Glutamatergic neuron (in vitro differentiated cells): ENCODE results near the gene HPSE2. TPM values are rescaled to one million over a fixed set of nuclear protein-coding genes. Genes with fewer than 3 reads are reported as not detected.

Experiments
- DNase-seq: peaks from one replicate; pipeline ENCODE4 v3.0.0; 2022
- H3K27ac Mint-ChIP-seq: one replicate; pipeline ENCODE4 v1.8.0; 2020; ENCODE audit warnings: mild to moderate bottlenecking, mixed read lengths, inconsistent platforms; ENCODE audit not compliant: unreplicated experiment
- H3K27me3 Mint-ChIP-seq: one replicate; pipeline ENCODE4 v1.8.0; 2020; ENCODE audit warnings: mild to moderate bottlenecking, moderate library complexity, mixed read lengths, inconsistent platforms; ENCODE audit not compliant: unreplicated experiment
- H3K36me3 Mint-ChIP-seq: one replicate; pipeline ENCODE4 v1.8.0; 2020; ENCODE audit warnings: mild to moderate bottlenecking, mixed read lengths, inconsistent platforms; ENCODE audit not compliant: unreplicated experiment
- H3K4me1 Mint-ChIP-seq: one replicate; pipeline ENCODE4 v1.8.0; 2020; ENCODE audit warnings: mild to moderate bottlenecking, low read depth, mixed read lengths, inconsistent platforms; ENCODE audit not compliant: unreplicated experiment
- H3K4me3 Mint-ChIP-seq: one replicate; pipeline ENCODE4 v1.8.0; 2020; ENCODE audit warnings: mild to moderate bottlenecking, mixed read lengths, inconsistent platforms; ENCODE audit not compliant: unreplicated experiment
- H3K9me3 Mint-ChIP-seq: one replicate; pipeline ENCODE4 v1.8.0; 2020; ENCODE audit warnings: mild to moderate bottlenecking, moderate library complexity, mixed read lengths, inconsistent platforms; ENCODE audit not compliant: unreplicated experiment
- CTCF ChIP-seq: fragments of 200-600 bp; sonication (generic); IDR thresholded peaks from one replicate; pipeline ENCODE4 v1.5.0; 2021; ENCODE audit not compliant: partially characterized antibody, unreplicated experiment
- total RNA-seq: library from RNA; stranded (reverse); fragmentation: NEBNext Ultra II Directional; extraction: Animal tissue kit (Norgen Biotek cat#: 25700); gene quantifications from one replicate; pipeline ENCODE4 v1.2.1, GENCODE V29; 2021; ENCODE audit not compliant: unreplicated experiment

Gene HPSE2
- total RNA-seq, 1 donor from 2014 or later, result not detected

- no peak for TF ChIP-seq CTCF
- Mint-ChIP-seq H3K4me3 (peak within 1 kb of the TSS; percentile 77), H3K27ac (peak within 1 kb of the TSS; percentile 53), H3K27me3 (peaks cover 2% of the 10 kb centered on the region), H3K4me1 (peaks cover 21% of the 10 kb centered on the region), H3K36me3 (no peaks in the 10 kb centered on the region), H3K9me3 (peaks cover 9% of the 10 kb centered on the region)
- peak; percentile 70 for DNase-seq
These were observed 788.9 kb downstream of the HPSE2 start, which contains the start of gene HPS1 for GRCh38 chr10:98446661-98447221. Gene HPS1, minus strand, starts transcription at chr10:98446935. Its CDS starts 3,695 bp downstream, at chr10:98443240.

- H3K36me3 Mint-ChIP-seq, result no peaks in the 10 kb centered on the region
- peak overlapping the region; percentile 75 for H3K4me3 Mint-ChIP-seq
- peaks cover 21% of the 10 kb centered on the region for H3K4me1 Mint-ChIP-seq
- H3K9me3 Mint-ChIP-seq, result peaks cover 9% of the 10 kb centered on the region
- DNase-seq, result peak; percentile 49
- H3K27me3 Mint-ChIP-seq, result peaks cover 2% of the 10 kb centered on the region
- H3K27ac Mint-ChIP-seq, result peak overlapping the region; percentile 12
- TF ChIP-seq CTCF, result no peak
These were observed 789.4 kb downstream of the HPSE2 start for GRCh38 chr10:98446151-98446660.

GRCh38 chr10:98445200-98445812 lies 790.3 kb downstream of the HPSE2 start:
- Mint-ChIP-seq H3K27me3 (peaks cover 2% of the 10 kb centered on the region), H3K4me1 (peaks cover 15% of the 10 kb centered on the region), H3K4me3 (peak overlapping the region; percentile 75), H3K9me3 (peaks cover 8% of the 10 kb centered on the region), H3K36me3 (no peaks in the 10 kb centered on the region), H3K27ac (no peak overlapping the region)
- DNase-seq, result no peak
- TF ChIP-seq CTCF, result no peak

- Mint-ChIP-seq H3K27ac (peak overlapping the region; percentile 3), H3K4me1 (peaks cover 11% of the 10 kb centered on the region), H3K4me3 (no peak overlapping the region), H3K9me3 (peaks cover 2% of the 10 kb centered on the region), H3K36me3 (peaks cover 7% of the 10 kb centered on the region), H3K27me3 (no peaks in the 10 kb centered on the region)
- no peak for TF ChIP-seq CTCF
- no peak for DNase-seq
These were observed 791.2 kb downstream of the HPSE2 start for GRCh38 chr10:98444314-98445006.

- Mint-ChIP-seq H3K4me3 (no peak overlapping the region), H3K27me3 (no peaks in the 10 kb centered on the region), H3K36me3 (peaks cover 21% of the 10 kb centered on the region), H3K4me1 (no peaks in the 10 kb centered on the region), H3K27ac (no peak overlapping the region), H3K9me3 (peaks cover 2% of the 10 kb centered on the region)
- no peak for DNase-seq
- TF ChIP-seq CTCF, result no peak
These were observed 796.9 kb downstream of the HPSE2 start for GRCh38 chr10:98438715-98439114.
